M059J (cell line): ENCODE data around the gene TPK1. TPM values are rescaled to one million over a fixed set of nuclear protein-coding genes. Genes with fewer than 3 reads are reported as not detected.
A peak's percentile ranks its signal among the peaks of the same experiment; 100 is the strongest.
"Not testable (repeated sequence)": the region's sequence is repeated elsewhere in the genome, so short reads cannot be mapped to it uniquely, and the experiment has no call there.

ENCODE experiments used
- DNase-seq: peaks from one replicate; pipeline ENCODE4 v3.0.0-alpha.2; 2012; ENCODE audit warnings: low read depth
- total RNA-seq: library from RNA; depleted of rRNA; stranded (reverse); fragments of >200 nt; shearing (Covaris generic); gene quantifications from 2 replicates; pipeline ENCODE4 v1.2.3, GENCODE V29; 2014

TPK1 gene
- total RNA-seq, 1 experiment from 2014 or later: 1.7 TPM

DNA sequence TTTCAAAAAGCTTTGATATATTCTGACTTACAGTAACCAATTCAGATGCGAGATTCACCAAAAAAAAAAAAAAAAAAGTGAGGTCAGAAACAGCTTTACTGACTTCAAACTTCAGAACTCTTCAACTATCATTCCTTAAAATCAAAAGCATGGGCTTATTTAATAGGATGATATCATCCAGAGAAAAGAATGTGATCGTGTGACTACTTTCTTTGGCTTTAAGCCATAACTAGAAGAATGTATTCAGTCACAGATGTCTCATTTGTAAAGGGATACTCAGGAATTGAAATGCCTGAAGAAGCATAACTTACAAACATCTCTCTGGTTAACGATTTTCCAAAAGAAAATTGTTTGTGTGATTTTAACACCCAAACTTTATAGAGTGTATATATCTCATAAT is 11.5 kb downstream of the TPK1 start:
- DNase-seq: peak; percentile 69

DNA sequence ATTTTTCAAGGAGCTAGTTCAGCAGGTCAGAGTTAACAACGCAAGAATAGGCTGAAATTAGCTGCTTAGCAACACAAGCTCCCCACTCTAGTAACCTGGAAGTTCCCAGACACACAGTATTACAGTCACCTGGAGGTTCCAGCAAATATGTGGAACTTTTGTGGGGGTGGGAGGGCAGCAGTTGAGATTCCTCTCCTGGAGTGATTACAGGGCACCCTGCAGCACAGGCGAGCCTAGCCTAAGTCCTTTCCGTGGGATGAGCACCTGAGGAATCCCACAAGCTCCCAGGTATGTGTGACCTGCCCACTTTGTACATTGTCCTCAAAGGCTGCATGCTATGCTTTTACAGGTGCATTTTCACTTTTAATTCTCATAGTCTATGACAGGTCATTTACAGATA is 13.6 kb downstream of the TPK1 start:
- DNase-seq: no peak

DNA sequence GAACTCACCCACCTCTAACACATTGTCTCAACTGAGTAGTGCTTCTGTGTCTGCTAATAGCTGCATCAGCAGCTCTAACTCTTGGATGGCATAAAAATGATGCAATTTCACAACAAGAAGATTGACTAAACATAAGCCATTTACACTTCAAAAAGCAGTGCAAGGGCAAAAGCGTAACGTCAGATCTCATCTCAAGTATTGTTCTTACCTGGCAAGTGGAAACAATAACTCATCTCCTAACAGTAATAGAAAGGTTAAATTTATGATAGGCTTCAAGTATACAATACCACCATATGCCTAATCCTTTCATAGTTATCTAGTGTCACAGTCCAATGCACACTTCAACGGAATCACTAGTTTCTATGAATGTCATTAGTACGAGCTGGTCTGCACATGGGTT is 14.8 kb downstream of the TPK1 start:
- DNase-seq: no peak

DNA sequence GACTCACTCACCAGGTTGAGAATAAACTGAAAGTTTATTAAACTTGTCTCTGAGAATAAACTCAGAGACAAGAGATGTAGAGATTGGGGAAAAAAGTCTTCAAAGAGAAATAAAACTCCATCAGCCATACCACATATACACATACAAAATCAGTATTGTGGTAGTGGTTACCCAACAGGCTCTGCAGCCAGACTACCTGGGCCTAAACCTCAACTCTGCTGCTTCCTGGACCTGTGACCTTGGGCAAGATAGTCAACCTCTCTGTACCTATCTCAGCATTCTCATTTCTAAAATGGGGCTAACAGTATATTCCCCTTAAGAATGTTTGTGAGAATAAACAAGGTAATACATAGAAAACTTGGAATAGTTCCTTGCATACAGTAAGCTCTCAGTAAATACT is 15.3 kb downstream of the TPK1 start:
- DNase-seq: no peak

DNA sequence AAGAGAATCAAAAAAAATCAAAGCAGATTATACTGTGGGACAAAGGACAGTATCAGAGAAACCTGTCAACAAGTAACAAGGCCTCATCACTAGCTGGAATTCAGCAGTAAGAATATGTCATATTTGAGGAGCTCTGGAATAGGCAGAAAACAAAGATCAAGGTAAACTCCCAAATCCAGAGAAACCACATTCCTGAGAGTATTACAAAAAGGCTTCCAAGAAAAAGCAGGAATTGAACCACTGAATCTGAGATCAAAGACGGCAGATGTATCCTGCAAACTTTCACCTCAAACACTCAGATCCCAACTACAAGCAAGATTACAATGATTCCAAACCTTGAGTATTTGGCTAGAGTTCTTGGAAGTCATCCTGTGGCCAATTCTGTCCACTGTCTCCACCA is 16.3 kb downstream of the TPK1 start:
- DNase-seq: no peak

DNA sequence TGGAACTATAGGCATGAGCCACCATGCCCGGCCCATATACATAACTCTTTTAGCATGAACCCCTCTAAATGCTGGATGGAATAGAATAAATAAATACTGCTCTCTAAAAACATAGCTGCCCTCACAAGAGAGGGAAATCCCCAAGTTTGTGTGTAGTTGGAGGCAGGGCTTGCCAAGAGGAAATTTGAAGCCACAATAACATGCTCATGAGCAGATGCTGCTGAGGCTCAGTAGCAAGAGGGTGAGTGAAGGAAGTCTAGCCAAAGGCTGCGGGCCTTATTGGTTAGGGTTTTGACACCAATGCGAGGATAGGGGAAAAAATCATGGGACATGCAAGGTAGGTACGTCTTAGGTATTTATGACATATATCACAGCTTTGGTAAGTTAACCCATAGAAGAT is 17.3 kb downstream of the TPK1 start:
- no peak for DNase-seq

DNA sequence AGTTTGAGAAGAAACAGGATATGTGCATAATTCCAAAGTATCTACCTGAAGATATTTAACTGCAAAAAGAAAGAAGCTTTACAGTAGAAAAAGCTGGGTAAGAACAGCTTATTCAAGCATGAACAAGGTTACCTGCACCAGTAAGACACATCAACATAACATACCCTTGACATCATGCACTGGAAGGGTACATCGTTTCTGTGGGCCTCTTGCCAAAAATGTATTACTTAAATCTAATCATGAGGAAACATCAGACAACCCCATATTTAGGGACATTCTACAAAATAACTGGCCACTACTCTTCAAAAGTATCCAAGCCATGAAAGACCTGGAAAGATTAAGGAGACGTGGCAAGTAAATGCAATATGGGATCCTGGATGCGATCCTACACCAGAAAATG is 18.9 kb downstream of the TPK1 start:
- DNase-seq: no peak

DNA sequence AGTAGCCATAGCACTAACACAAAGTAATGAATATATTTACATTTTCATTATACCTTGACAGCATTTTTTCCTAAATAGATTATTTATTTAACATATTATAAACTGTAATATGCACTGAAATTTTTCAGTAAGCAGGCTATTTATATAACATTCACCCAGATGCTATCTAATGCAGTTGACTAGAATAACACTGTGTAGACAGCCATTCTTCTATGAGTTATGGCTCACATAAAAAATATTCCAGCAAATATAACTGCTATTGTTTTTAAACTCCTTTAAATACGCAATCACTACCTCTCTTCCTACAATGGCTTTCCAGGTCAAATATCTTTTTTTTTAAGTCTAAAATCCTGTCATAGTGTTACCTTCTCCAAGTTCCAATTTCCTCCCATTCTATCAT is 21.6 kb downstream of the TPK1 start:
- DNase-seq: no peak

DNA sequence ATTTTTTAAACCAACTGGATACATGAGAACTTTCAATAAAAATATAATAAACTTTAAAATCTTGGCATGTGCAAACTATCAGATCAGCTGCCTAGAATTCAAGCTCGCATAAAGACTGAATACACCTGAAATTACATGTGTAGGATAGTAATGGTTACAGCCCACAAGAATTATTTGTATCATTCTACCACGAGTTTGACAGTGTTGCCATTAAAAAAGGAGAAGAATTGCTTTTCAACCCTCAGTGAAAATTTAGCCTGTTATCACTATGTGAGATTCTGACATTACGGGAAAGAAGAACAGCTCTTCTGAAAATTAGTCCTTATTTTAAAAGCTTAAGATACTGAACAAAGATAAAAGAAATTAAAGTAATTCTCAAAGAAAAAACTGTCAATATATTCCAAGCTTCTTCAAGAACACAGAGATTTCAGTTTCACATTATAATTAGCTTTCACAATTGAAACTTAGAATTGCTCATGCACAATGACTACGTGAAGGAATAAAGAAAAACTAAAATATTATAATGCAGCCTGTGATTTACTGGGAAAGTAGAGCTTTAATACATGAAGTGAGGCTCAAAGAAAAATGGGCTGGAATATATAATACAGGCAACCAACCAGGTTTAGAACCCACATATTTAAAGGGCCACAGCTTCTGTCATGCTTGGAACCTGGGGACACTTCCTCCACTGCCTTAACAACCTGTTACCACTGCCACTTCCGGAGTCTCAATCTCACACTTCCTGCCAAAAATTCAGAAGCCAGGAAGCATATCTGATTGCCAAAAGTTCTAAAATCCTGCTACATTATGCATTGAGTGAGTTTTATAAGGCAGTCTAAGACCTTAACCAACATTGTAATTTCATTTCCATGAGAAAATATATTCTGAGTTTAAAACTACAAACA is 23.2 kb downstream of the TPK1 start:
- DNase-seq: peak; percentile 16

DNA sequence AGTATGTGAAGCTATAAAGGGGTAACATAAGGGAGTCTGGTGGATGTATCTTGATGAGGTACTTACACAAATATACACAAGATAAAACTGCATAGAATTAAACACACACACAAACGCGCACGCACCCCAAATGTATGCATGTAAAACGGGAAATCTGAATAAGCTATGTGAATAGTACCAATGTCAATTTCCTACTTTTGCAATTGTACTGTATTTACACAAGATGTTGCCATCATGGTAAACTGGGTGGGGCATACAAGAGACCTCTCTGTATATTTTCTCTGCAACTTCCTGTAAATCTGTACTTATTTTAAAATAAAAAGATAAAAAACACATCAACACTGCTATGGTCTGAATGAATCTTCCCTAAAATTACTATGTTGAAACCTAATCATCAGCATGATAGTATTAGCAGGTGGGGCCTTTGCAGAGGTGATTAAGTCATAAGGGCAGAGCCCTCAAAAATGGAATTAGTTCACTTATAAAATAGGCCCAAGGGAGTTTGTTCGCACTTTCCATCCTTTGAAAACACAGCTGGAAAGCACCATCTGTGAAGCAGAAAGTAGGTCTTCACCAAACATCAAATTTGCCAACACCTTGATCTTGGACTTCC is 30.1 kb downstream of the TPK1 start:
- DNase-seq: no peak

DNA sequence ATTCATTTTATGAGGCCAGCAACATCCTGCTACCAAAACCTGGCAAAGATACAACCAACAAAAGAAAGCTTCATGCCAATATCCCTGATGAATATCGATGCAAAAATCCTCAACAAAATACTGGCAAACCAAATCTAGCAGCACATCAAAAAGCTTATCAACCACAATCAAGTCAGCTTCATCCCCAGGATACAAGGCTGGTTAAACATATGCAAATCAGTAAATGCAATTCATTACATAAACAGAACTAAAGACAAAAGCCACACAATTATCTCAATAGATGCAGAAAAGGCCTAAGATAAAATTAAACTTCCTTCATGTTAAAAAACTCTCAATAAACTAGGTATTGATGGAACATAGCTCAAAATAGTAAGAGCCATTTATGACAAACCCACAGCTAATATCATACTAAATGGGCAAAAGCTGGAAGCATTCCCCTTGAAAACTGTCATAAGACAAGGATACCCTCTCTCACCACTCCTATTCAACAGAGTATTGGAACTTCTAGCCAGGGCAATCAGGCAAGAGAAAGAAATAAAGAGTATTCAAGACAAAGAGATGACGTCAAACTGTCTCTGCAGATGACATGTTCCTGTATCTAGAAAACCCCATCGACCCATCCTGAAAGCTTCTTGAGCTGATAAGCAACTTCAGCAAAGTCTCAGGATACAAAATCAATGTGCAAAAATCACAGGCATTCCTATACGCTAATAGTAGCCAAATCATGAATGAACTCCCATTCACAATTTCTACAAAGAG is 35.0 kb downstream of the TPK1 start:
- not testable (repeated sequence) for DNase-seq

DNA sequence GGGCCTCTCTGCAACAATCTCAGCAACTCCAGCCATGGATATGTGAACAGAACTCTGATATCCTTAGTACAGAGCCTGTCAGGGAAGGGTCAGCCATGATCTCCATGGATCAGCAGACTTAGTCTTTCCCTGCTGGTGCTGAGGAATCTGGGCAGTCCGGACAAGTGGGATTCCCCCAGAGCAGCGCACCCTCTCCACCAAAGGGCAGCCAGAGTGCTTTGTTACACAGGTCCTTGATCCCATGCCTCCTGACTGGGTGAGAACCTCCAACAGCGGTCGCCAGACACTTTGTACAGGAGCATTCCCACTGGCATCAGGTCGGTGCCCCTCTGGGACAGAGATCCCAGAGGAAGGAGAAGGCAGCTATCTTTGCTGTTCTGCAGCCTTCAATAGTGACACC is 38.9 kb downstream of the TPK1 start:
- no peak for DNase-seq

DNA sequence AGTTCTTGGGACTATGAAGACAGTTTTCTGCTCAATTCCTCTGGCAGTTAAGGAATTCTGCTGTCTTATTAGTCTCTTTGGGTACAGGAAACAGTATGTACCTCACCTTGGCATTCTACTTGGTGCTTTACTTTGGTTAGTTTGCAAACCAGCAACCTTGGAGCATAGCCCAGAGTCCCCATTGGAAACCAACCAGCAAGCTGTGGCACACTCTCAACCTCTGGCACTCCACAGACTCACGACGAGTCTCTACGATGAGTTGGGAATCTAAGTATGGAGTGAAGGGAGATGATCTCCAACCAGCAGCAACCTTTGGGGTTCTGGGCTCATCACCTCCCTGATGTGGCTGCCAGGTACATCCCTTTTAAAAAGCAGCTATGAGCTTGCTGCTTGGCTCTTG is 43.8 kb downstream of the TPK1 start:
- DNase-seq: no peak

DNA sequence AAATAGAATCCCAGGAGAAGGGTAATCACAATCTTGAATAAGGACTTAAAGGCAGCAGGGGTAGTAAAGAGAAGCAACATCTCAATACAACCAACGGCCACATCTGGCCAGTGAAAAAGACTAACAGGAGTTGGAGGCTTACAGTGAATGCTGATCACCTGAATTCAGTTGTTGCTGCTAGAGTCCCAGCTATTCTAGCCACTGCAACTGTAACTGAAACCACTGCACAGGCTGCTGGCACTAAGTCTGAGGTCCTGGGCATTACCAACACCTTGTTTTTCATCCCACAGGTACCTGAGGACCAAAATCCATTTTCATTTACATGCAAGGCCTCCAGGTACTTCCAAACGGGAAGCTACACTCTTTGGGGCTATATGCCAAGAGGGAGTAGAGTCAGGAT is 44.4 kb downstream of the TPK1 start:
- no peak for DNase-seq

DNA sequence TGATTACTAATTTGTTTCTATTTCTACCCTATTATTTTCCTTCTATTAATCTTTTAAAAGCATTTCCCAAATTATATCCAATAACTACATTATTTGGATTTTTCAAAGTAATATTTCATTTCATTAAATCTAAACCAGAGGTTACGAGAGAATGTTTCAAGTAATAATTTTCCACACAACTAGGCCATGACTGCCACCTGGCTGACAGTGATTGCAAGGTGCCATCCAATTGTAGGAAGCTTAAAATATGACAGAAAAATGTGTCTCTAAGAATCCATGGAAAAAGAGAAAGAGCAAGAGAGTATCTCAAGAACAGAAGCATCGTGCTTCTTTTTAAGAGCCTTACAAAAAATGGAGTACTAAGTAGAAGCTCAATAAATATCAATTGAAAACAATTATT is 48.7 kb downstream of the TPK1 start:
- no peak for DNase-seq

DNA sequence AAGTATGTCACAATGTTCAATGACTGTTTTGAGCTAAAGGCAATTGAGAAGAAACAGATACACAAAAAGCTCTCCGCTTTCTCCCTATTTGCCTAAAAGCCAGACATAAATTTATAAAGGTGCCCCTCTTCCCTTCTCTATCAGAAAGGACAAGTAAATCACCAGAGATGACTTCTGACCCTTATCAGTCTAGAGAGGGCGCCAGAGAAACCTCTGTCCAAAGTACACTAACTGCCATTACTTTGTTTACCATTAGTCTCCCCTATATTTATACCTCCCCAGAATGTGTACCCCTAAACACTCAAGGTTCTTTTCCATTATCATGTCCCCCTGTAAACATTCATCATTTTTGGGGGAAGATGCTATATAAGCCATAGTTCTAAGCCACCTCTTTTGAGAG is 49.3 kb downstream of the TPK1 start:
- DNase-seq: no peak

DNA sequence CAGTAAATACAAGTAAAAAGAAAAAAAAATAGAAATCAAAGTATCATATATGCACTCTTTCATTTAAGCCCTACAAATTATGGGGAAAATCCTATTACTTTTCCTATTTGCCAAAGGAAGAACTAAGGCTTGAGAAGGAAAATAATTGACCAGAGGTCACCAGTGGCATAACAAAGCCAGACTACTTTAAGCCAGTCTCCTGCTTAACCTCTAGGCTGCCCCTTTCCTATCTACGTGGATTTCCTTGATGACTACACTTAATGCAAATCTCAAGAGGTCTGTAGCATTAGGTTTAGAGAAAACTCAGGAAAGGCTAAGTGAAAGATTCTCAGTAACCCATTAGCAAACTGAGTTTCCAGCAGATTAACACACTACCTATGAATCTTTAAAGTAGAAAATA is 49.8 kb downstream of the TPK1 start:
- no peak for DNase-seq

DNA sequence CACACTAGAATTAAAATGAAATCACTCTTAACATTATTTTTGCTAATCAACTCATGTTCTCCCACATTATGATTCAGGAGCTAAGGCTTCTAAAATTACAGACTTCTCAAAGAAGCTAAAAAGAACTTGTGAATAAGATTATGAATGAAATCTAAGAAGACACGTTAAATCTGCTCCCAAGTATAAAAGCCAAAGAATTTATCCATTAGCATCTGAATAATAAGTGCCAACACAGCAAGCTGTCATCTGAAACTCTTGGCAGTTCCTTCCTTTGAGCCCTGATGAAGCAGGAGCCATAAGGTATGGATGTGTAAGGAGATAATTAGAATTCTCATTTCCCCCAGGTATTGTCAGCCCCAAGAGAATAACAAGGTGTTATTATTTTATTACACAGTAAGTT is 50.3 kb downstream of the TPK1 start:
- DNase-seq: no peak

DNA sequence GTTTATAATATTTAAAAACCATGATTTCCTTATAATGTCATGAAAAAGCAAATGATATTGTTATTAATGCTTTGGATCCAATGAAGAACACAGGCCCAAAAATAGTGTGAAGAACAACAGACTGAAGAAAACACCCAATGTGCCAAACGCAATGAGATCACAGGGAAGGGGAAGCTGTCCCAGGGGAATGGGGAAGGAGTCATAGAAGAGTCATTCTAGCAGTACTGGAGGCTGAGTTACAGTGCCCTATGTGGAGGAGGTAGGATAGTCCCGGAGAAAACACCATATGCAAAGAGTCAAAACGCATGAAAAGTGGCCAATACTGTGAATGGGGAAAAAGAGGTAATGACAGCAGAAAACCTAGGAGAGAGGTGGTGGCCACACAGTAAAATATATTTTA is 50.9 kb downstream of the TPK1 start:
- no peak for DNase-seq

DNA sequence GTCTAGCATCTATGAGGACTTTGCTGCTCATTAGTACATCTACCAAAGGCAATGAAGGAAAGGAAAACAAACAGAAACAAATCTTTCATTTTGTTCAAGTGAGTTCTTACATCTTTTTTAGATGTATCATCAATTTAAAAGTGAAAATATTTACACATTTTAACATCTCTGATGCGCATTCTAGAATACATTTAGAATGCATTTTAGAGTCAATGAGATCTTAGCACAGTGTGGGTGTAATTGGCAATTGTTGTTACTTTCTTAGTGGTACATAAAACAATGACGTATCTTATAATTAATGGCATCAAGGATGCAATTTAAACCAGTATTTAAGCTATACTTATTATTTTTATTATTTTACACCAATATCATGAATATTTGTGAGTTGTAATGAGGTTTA is 51.4 kb downstream of the TPK1 start:
- DNase-seq: no peak

DNA sequence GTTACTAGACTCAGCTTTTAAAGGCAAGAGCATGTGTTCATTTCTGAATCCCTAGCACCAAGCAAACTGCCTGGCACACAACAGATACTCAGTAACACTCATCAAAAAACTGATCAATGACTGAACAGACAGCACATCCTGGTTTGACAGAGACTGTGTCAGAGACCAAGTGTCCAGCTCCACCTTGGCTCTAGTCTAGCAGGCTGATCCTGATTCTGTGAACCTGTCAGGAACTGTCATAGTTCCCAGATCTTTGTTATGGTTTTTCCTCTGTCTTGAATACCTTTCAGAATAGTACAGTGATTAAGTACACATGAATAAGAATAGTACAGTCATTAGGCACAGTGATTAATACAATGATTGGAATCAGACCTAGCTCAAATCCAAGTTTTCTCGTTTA is 53.0 kb downstream of the TPK1 start:
- no peak for DNase-seq

DNA sequence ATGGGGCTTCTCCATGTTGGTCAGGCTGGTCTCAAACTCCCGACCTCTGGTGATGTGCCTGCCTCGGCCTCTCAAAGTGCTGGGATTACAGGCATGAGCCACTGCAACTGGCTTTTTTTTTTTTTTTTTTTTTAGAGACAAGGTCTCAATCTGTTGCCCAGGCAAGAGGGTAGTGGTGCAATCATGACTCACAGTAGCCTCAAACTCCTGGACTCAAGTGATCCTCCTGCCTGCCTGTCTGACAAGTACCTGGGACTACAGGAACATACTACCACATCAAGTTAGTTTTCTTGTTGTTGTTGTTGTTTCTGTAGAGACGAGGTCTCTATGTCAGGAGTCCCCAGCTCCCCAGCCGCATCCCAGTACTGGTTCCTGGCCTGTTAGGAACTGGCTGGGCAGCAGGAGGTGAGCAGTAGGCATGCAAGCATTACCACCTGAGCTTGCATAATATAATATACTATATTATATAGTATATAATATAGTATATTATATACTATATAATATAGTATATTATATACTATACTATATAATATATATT is 55.7 kb downstream of the TPK1 start:
- peak; percentile 10 for DNase-seq

DNA sequence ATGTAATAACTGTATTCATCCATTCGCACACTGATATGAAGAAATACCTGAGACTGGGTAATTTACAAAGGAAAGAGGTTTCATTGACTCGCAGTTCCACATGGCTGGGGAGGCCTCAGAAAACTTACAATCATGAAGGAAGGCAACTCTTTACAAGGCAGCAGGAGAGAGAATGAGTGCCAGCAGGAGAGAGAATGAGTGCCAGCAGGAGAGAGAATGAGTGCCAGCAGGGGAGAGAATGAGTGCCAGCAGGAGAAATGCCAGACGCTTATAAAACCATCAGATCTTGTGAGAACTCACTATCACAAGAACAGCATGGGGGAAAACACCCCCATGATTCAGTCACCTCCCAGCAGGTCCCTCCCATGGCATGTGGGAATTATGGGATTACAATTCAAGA is 58.0 kb downstream of the TPK1 start:
- not testable (repeated sequence) for DNase-seq
